H1 (cell line): Measurements from ENCODE around the gene C16orf90. TPM values are rescaled to one million over a fixed set of nuclear protein-coding genes. Genes with fewer than 3 reads are reported as not detected.
A peak's percentile ranks its signal among the peaks of the same experiment; 100 is the strongest.

Experiments used
- CTCF ChIA-PET: fragments of 300-600 bp; sonication (Branson Sonifier 250); formaldehyde crosslinking; loops from one replicate; lab custom pipeline; 2021; ENCODE audit not compliant: partially characterized antibody; lab: Charles Lee
- POLR2A ChIA-PET: fragments of 300-600 bp; sonication (Branson Sonifier 250); formaldehyde crosslinking; loops from one replicate; lab custom pipeline; 2021; ENCODE audit warnings: inconsistent platforms; ENCODE audit not compliant: partially characterized antibody; lab: Charles Lee
- DNase-seq, 2 experiments: peaks; one replicate each; pipeline versions ENCODE4 v3.0.0 to v3.0.0-alpha.2; 2010 to 2022; ENCODE audit warnings: low spot score in 2 of 2, low read depth in 1 of 2, mixed read lengths in 1 of 2
- FAIRE-seq: peaks from 2 replicates; lab custom pipeline; 2011; peaks lifted over from hg19 to GRCh38; lab: Jason Lieb, UNC
- H2AFZ ChIP-seq: 2 replicates; pipeline ENCODE4 v1.8.1; 2012; ENCODE audit warnings: low read length, inconsistent platforms
- H2AK5ac ChIP-seq: 2 replicates; pipeline ENCODE4 v1.6.1; 2013; ENCODE audit warnings: low read depth, low read length
- H2BK120ac ChIP-seq: replicated peaks from 2 replicates; pipeline ENCODE3; 2013; ENCODE audit warnings: low read depth, low read length, inconsistent platforms
- H2BK12ac ChIP-seq: 2 replicates; pipeline ENCODE4 v1.6.1; 2013; ENCODE audit warnings: low read depth, low read length
- H2BK15ac ChIP-seq: 2 replicates; pipeline ENCODE4 v1.6.1; 2013; ENCODE audit warnings: low read length
- H2BK20ac ChIP-seq: 2 replicates; pipeline ENCODE4 v1.6.1; 2013; ENCODE audit warnings: low read length
- H2BK5ac ChIP-seq: 2 replicates; pipeline ENCODE4 v1.6.1; 2013; ENCODE audit warnings: low read depth, low read length
- H3K14ac ChIP-seq: 2 replicates; pipeline ENCODE4 v1.6.1; 2013; ENCODE audit warnings: inconsistent platforms; ENCODE audit not compliant: insufficient read length
- H3K18ac ChIP-seq: 2 replicates; pipeline ENCODE4 v1.6.1; 2013; ENCODE audit warnings: low read length; ENCODE audit errors: extremely low read depth
- H3K23ac ChIP-seq: 2 replicates; pipeline ENCODE4 v1.6.1; 2013; ENCODE audit warnings: inconsistent platforms; ENCODE audit not compliant: insufficient read length
- H3K23me2 ChIP-seq: 2 replicates; pipeline ENCODE4 v1.6.1; 2013; ENCODE audit warnings: low read depth, low read length
- H3K27ac ChIP-seq: 2 replicates; pipeline ENCODE4 v1.6.1; 2011; ENCODE audit warnings: low read depth, low read length, inconsistent platforms
- H3K27me3 ChIP-seq, 4 experiments: replicated peaks in 1 of 4; 1 replicate in 1 of 4; 2 replicates in 3 of 4; pipeline versions ENCODE4 v1.6.1 to v1.8.1; 2011 to 2013; ENCODE audit warnings: low read length in 3 of 4, mild to moderate bottlenecking in 3 of 4, inconsistent platforms in 2 of 4, mixed read lengths in 2 of 4, moderate library complexity in 1 of 4; ENCODE audit not compliant: control insufficient read depth in 3 of 4, insufficient read depth in 3 of 4; ENCODE audit errors: extremely low read depth in 1 of 4
- H3K36me3 ChIP-seq, 4 experiments: 2 replicates each; pipeline versions ENCODE4 v1.6.1 to v1.8.1; 2011 to 2013; ENCODE audit warnings: mild to moderate bottlenecking in 4 of 4, low read length in 3 of 4, moderate library complexity in 2 of 4, control low read depth in 1 of 4, inconsistent platforms in 1 of 4; ENCODE audit not compliant: insufficient read depth in 4 of 4, control insufficient read depth in 2 of 4
- H3K4ac ChIP-seq: replicated peaks from 2 replicates; pipeline ENCODE3; 2013; ENCODE audit warnings: low read length, low read depth, mixed read lengths, inconsistent platforms; ENCODE audit not compliant: insufficient read length
- H3K4me1 ChIP-seq, 4 experiments: replicated peaks in 1 of 4; 1 replicate in 1 of 4; 2 replicates in 3 of 4; pipeline versions ENCODE4 v1.6.1 to v1.8.1; 2011 to 2013; ENCODE audit warnings: low read length in 3 of 4, inconsistent platforms in 2 of 4, mixed read lengths in 1 of 4; ENCODE audit not compliant: insufficient read depth in 4 of 4, control insufficient read depth in 3 of 4
- H3K4me2 ChIP-seq, 2 experiments: 2 replicates each; pipeline versions ENCODE4 v1.6.1 to v1.8.1; 2011 to 2013; ENCODE audit warnings: low read depth in 2 of 2, low read length in 2 of 2, control low read depth in 1 of 2, inconsistent platforms in 1 of 2, mild to moderate bottlenecking in 1 of 2; ENCODE audit not compliant: insufficient read depth in 1 of 2
- H3K4me3 ChIP-seq, 4 experiments: fragments of 200-600, 300-600 bp in 1 of 4; sonication (generic), shearing (Covaris generic), sonication (Bioruptor Twin) in 1 of 4; 2 replicates each; pipeline versions ENCODE4 v1.5.1 to v1.8.1; 2011 to 2016; ENCODE audit warnings: low read length in 4 of 4, low read depth in 3 of 4, control low read depth in 2 of 4, inconsistent platforms in 2 of 4, mild to moderate bottlenecking in 2 of 4, mixed read lengths in 1 of 4, moderate library complexity in 1 of 4; ENCODE audit not compliant: insufficient read depth in 2 of 4; ENCODE audit errors: extremely low read depth in 1 of 4
- H3K56ac ChIP-seq: replicated peaks from 2 replicates; pipeline ENCODE3; 2013; ENCODE audit warnings: low read depth, mild to moderate bottlenecking, mixed read lengths, low read length, inconsistent platforms; ENCODE audit not compliant: insufficient read length
- H3K79me1 ChIP-seq: 2 replicates; pipeline ENCODE4 v1.6.1; 2013; ENCODE audit warnings: low read depth, low read length, control low read depth
- H3K79me2 ChIP-seq, 2 experiments: 2 replicates each; pipeline versions ENCODE4 v1.6.1 to v1.8.1; 2012 to 2013; ENCODE audit warnings: low read length in 2 of 2, mild to moderate bottlenecking in 2 of 2, inconsistent platforms in 1 of 2; ENCODE audit not compliant: insufficient read depth in 2 of 2, control insufficient read depth in 1 of 2
- H3K9ac ChIP-seq, 4 experiments: replicated peaks in 1 of 4; 1 replicate in 1 of 4; 2 replicates in 3 of 4; pipeline versions ENCODE4 v1.6.1 to v1.8.1; 2011 to 2013; ENCODE audit warnings: low read depth in 3 of 4, low read length in 3 of 4, control low read depth in 2 of 4, mild to moderate bottlenecking in 2 of 4, moderate library complexity in 2 of 4, inconsistent platforms in 1 of 4; ENCODE audit errors: extremely low read depth in 1 of 4
- H3K9me3 ChIP-seq, 2 experiments: 2 replicates each; pipeline versions ENCODE4 v1.6.1 to v1.8.1; 2012 to 2013; ENCODE audit warnings: mild to moderate bottlenecking in 2 of 2, moderate library complexity in 2 of 2, control low read depth in 1 of 2, inconsistent platforms in 1 of 2, low read depth in 1 of 2, low read length in 1 of 2, mixed read lengths in 1 of 2; ENCODE audit not compliant: insufficient read depth in 2 of 2
- H4K20me1 ChIP-seq, 2 experiments: replicated peaks in 1 of 2; 2 replicates each; pipeline versions ENCODE3 to v1.8.1; 2011 to 2013; ENCODE audit warnings: inconsistent platforms in 2 of 2, low read length in 2 of 2, mild to moderate bottlenecking in 1 of 2; ENCODE audit not compliant: insufficient read depth in 2 of 2, control insufficient read depth in 1 of 2
- H4K5ac ChIP-seq: 2 replicates; pipeline ENCODE4 v1.6.1; 2013; ENCODE audit warnings: low read length, low read depth, mixed read lengths, inconsistent platforms; ENCODE audit not compliant: insufficient read length
- H4K8ac ChIP-seq: 2 replicates; pipeline ENCODE4 v1.8.0; 2013; ENCODE audit warnings: mild to moderate bottlenecking, moderate library complexity, low read length, inconsistent platforms; ENCODE audit not compliant: insufficient read depth; ENCODE audit errors: extremely low read depth
- H4K91ac ChIP-seq: replicated peaks from 2 replicates; pipeline ENCODE3; 2013; ENCODE audit warnings: low read length, mixed read lengths, inconsistent platforms; ENCODE audit not compliant: insufficient read length
- BCL11A ChIP-seq, 2 experiments: IDR thresholded peaks; one replicate each; pipeline ENCODE4 v1.6.1; 2011; ENCODE audit warnings: low read depth in 2 of 2, low read length in 2 of 2, mild to moderate bottlenecking in 2 of 2
- BRCA1 ChIP-seq: IDR thresholded peaks from 2 replicates; pipeline ENCODE4 v1.6.1; 2012; ENCODE audit warnings: low read depth, low read length, improper control_type of control experiment
- CBX5 ChIP-seq: fragments of 300-800, 300-1000 bp; sonication (generic); IDR thresholded peaks from 2 replicates; pipeline ENCODE4 v1.7.1; 2016; ENCODE audit warnings: antibody characterized with exemption, low read length, low read depth
- CHD1 ChIP-seq: IDR thresholded peaks from 2 replicates; pipeline ENCODE4 v1.6.1; 2012; ENCODE audit warnings: low read depth, low read length, improper control_type of control experiment
- E2F6 ChIP-seq: IDR thresholded peaks from 2 replicates; pipeline ENCODE4 v1.6.1; 2012; ENCODE audit warnings: inconsistent platforms
- EGR1 ChIP-seq: IDR thresholded peaks from 2 replicates; pipeline ENCODE4 v1.6.1; 2011; ENCODE audit warnings: low read depth, low read length, borderline replicate concordance
- EZH2 ChIP-seq: fragments of 200-600 bp; sonication (generic); IDR thresholded peaks from 2 replicates; pipeline ENCODE4 v1.7.1; 2012; ENCODE audit warnings: low read depth, mild to moderate bottlenecking, moderate library complexity, low read length, inconsistent platforms; ENCODE audit not compliant: severe bottlenecking
- MAFK ChIP-seq: IDR thresholded peaks from 2 replicates; pipeline ENCODE4 v1.6.1; 2012; ENCODE audit warnings: low read depth, mild to moderate bottlenecking, improper control_type of control experiment, low read length
- NRF1 ChIP-seq: IDR thresholded peaks from 2 replicates; pipeline ENCODE4 v1.6.1; 2011; ENCODE audit warnings: mild to moderate bottlenecking, low read depth, low read length, improper control_type of control experiment
- RNF2 ChIP-seq: fragments of 200-900, 300-1000 bp; sonication (generic); IDR thresholded peaks from 2 replicates; pipeline ENCODE4 v1.7.1; 2016; ENCODE audit warnings: borderline replicate concordance, low read depth, mild to moderate bottlenecking, antibody characterized with exemption, low read length; ENCODE audit not compliant: poor library complexity, severe bottlenecking; ENCODE audit errors: missing control alignments
- SIX5 ChIP-seq: IDR thresholded peaks from 2 replicates; pipeline ENCODE4 v1.6.1; 2011; ENCODE audit warnings: mild to moderate bottlenecking, low read depth, low read length
- SP4 ChIP-seq: IDR thresholded peaks from 2 replicates; pipeline ENCODE4 v1.6.1; 2012; ENCODE audit warnings: low read length, inconsistent platforms
- SUZ12 ChIP-seq: fragments of 200-600 bp; sonication (generic); IDR thresholded peaks from 2 replicates; pipeline ENCODE4 v1.6.1; 2012; ENCODE audit warnings: mild to moderate bottlenecking, inconsistent platforms, low read length, moderate library complexity, mixed read lengths
- YY1 ChIP-seq: IDR thresholded peaks from 2 replicates; pipeline ENCODE4 v1.6.1; 2011; ENCODE audit warnings: low read depth, mild to moderate bottlenecking, low read length
- WGBS, 2 experiments: shearing (Covaris generic) in 1 of 2; methylation state at CpG; one replicate each; pipeline versions ENCODE4 v1.1.6 to v1.1.7; 2013 to 2015; ENCODE audit warnings: low lambda C conversion rate in 2 of 2, mixed read lengths in 2 of 2, inconsistent platforms in 1 of 2, low coverage in 1 of 2, missing lambda C conversion rate in 1 of 2; ENCODE audit not compliant: insufficient replicate concordance in 2 of 2, insufficient coverage in 1 of 2, insufficient read length in 1 of 2; ENCODE audit errors: extremely low coverage in 1 of 2, missing lambda C conversion rate in 1 of 2; 5-methylcytosine and 5-hydroxymethylcytosine counted together
- polyA plus RNA-seq, 7 experiments: library from polyadenylated mRNA; depleted of rRNA in 3 of 7; stranded (reverse) in 5 of 7; unstranded in 2 of 7; fragments of >200 nt in 5 of 7; fragments of 200-250 nt in 2 of 7; gene quantifications; 1 replicate in 5 of 7; 2 replicates in 1 of 7; 4 replicates in 1 of 7; pipeline versions ENCODE4 v1.2.1 to v1.2.3, GENCODE V29; 2011 to 2013; ENCODE audit warnings: missing spikeins in 2 of 7, mixed read lengths in 2 of 7
- total RNA-seq: library from RNA; stranded (reverse); fragmentation: NEBNext Ultra II Directional; extraction: Animal tissue kit (Norgen Biotek cat#: 25700); gene quantifications from 2 replicates; pipeline ENCODE4 v1.2.1, GENCODE V29; 2021

The C16orf90 gene
- total and polyA plus RNA-seq, 2 of the 8 experiments (the other 6 are each of a cell fraction or from before 2014, with no cell fraction given): not detected

GRCh38 chr16:3534126-3534525, 38.8 kb upstream of the C16orf90 start:
- Histone ChIP-seq H3K18ac (no peak overlapping the region), H2BK12ac (no peak overlapping the region), H3K9me3 (no peaks in the 10 kb centered on the region), H3K79me2 (no peaks in the 10 kb centered on the region), H3K27me3 (no peaks in the 10 kb centered on the region), H3K4ac (no peak overlapping the region), H3K23me2 (no peaks in the 10 kb centered on the region), H2BK15ac (no peak overlapping the region), H4K8ac (peak overlapping the region; percentile 63; the same call in 1 of the 2 replicates), H4K5ac (no peak overlapping the region), H3K4me2 (no peak overlapping the region), H3K27ac (no peak overlapping the region), H3K14ac (no peak overlapping the region), H2AFZ (no peak overlapping the region), H4K20me1 (peaks cover 0 to 1% of the 10 kb centered on the region in 2 experiments), H2AK5ac (no peak overlapping the region), H3K36me3 (peaks cover 0 to 16% (median 3%) of the 10 kb centered on the region in 4 experiments; a peak in 4 of 8 replicates), H3K56ac (no peak overlapping the region), H3K23ac (no peak overlapping the region), H3K4me3 (no peak overlapping the region), H3K9ac (0 out of 7 replicates have a peak overlapping the region, but pooled peaks of 1 of the 4 experiments have one; percentile 2), H3K79me1 (no peaks in the 10 kb centered on the region), H2BK20ac (no peak overlapping the region), H2BK120ac (no peak overlapping the region), H3K4me1 (no peaks in the 10 kb centered on the region), H4K91ac (no peak overlapping the region), H2BK5ac (0 out of 2 replicates have a peak overlapping the region, but pooled peaks have one; percentile 52)
- ChIA-PET POLR2A (interaction anchor here (0.6 to 1.4 kb wide), 2 partner anchors 8 to 132 kb away, joined by 3 to 4 read pairs; no protein-coding TSS in a partner anchor), CTCF (interaction anchor here (0.8 to 1.7 kb wide), 4 partner anchors 9 to 104 kb away, joined by 3 to 5 read pairs (median 4); no protein-coding TSS in a partner anchor)
- DNase-seq (no peak), FAIRE-seq (no peak)
- WGBS, 2 experiments: 84% methylated on average over 10 of the region's 10 CpGs; no CpG with 5 or more reads in 1 of the 2 experiments
- TF ChIP-seq CBX5: no peak
- no peak for TF ChIP-seq EGR1
- TF ChIP-seq YY1: no peak
- TF ChIP-seq BCL11A (IDR thresholded peaks at IDR 0.05; ENCODE audit: low read depth in 2 of 2, low read length in 2 of 2): no peak
- no peak for TF ChIP-seq EZH2
- no peak for TF ChIP-seq SIX5
- no peak for TF ChIP-seq SP4
- TF ChIP-seq MAFK: no peak
- TF ChIP-seq E2F6: no peak
- TF ChIP-seq NRF1: no peak
- TF ChIP-seq SUZ12: no peak
- TF ChIP-seq CHD1: no peak
- TF ChIP-seq BRCA1: no peak
- TF ChIP-seq RNF2: no peak
